Iris pigment epithelial cell (primary cell): Measurements from ENCODE around the gene ATP5MG.
A peak's percentile ranks its signal among the peaks of the same experiment; 100 is the strongest.

Experiments
- DNase-seq: peaks from one replicate; pipeline ENCODE4 v3.0.0-alpha.2; 2011; ENCODE audit warnings: low read depth

ATP5MG gene

DNA sequence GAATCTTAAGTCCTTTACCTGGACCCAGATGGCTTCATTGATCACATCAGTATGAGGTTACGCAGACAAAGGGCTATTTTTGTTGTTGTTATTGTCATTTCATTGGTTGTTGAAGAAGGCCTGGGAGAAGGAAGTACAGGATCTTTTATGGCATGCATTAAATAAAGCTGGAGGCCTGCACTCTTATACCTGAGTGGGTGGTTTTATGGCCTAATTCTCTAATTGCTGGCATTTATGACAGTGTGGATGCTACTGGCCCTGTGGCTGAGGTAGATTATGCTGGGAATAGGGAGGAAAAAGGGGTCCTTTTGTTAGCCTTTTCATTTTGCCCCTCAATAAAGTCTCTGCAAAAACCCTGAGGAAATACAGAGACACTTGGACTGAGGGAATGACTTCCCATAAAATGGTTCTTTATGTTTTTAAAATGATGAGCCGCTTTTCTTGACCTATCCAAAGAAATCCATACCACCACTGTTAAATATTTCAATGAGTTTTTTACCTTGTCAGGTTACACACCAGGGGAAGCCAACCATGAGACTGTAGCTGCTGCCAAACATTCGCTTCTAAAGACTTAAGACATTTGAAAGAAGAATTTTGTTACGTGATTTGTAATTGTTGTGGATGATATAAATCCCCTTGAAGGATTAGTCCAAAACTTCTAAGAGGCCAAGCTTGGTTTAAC lies 41.6 kb downstream of the ATP5MG start:
- DNase-seq, result no peak

DNA sequence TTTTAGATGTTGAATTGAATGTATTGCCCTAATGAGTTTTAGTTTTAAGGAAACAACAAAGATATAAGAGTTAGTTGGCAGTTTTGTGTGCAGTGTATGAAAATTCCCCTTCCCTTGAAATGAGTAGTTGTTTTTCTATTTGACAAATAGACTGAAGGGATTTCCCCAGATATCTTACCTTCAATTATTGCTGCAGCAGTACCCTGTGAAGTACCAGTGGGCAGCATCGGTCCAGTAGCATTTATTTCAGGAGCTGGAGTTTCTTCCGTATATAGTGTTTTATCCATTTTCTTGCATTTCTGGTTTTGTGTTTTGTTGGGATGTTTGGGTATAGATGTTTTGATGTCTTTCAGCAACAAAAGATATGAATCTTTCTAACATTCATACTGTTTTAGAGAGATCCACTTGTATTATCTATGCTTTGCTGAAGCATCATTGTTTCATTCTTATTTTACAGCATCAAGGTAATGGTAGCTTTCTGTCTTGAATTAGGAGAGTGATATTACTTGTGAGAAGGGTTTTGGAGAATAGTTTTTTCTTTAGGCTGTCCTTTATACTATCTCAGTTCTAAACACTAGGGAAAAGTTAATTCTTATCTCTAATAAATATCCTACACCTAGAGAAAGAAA lies 42.3 kb downstream of the ATP5MG start:
- no peak for DNase-seq

DNA sequence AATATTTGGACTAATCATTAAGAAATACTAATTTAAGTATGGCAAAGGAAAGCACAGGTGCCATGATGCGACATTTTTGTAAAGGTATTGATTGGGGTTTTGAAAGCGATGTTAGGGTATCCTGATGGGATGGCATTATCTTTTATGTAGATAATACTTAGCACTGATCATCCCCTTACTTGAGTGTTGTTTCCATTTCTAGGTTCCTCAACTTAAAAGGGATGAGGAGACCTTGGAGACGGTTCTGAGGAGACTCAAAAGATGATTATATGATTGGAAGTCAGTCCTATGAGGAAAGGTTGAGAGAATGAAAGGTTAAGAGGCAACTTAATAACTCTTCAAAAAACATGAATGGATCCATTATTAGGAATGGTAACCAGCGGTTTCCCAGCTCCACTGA lies 46.0 kb downstream of the ATP5MG start:
- DNase-seq, result no peak

DNA sequence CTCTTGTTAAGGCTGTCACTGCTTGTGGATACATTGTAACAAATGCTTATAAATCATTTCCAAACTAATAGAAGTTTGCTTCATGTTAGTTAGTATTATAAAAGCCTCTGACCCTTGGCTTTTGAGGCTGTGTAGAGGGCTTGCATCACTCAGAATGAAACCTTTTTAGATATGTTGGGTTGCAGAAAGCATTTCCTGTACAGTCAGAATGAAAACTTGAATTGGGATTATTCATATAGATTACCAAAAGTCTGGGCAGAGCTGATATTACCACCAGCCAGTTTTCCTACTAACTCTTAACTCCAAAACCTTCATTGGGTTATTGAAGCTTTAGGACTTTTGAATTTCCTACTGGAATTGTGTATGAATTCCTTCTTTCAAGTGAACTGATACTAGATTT lies 46.9 kb downstream of the ATP5MG start:
- peak; percentile 69 for DNase-seq

DNA sequence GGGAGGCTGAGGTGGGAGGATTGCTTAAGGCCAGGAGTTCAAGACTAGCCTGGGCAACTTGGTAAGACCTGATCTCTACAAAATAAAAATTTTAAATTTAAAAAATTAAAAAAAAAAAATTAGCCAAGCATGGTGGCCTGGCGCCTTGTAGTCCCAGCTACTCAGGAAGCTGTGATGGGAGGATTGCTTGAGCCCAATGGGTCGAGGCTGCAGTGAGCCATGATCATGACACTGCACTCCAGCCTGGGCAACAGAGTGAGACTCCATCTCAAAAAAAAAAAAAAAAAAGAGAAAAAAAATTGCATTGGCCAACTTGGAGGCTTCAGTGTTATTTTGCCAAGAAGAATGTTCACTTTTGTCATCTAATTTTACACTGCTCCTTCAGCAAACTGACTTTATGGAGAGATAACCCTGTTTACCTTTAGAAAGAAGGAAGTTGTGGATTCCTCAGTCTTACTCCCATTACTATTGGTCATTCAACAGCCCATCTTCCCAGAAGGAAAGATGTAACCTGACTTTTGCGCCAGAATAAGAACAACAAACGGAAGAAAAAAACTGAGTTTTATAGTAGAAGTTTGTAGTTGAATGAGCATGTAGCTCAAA lies 48.0 kb downstream of the ATP5MG start:
- DNase-seq, result no peak

DNA sequence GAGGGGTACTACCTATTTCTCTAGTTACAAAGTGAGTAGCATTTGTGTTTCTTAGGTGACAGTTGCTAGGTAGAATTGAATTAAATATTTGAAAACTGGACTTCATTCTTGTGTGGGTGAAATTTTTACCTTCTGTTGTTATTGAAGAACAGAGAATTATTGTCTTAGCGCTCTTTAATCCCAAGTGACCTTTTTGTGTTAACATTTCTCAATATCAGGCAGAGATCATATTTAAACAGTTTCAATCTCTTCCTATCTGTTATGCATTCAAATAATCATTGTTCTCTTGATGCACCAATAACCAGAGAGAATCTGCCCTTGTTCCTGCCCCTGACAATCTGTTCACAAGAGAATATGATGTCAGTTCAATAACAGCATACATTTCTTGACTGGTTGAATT lies 49.0 kb downstream of the ATP5MG start:
- no peak for DNase-seq
